K562 (cell line): Measurements from ENCODE around the gene ZNF195. TPM values are rescaled to one million over a fixed set of nuclear protein-coding genes. Genes with fewer than 3 reads are reported as not detected.

Experiments used
- CC2D1A ChIP-seq: fragments of 450-650 bp; IDR thresholded peaks from 2 replicates; pipeline ENCODE4 v1.6.1; 2017; ENCODE audit warnings: mild to moderate bottlenecking
- EHMT2 ChIP-seq: fragments of 450-650 bp; IDR thresholded peaks from 2 replicates; pipeline ENCODE4 v1.6.1; 2018; ENCODE audit warnings: antibody characterized with exemption
- EP400 ChIP-seq: fragments of 450-650 bp; IDR thresholded peaks from 2 replicates; pipeline ENCODE4 v1.6.1; 2017; ENCODE audit warnings: antibody characterized with exemption, mild to moderate bottlenecking, moderate library complexity
- ESRRA ChIP-seq: fragments of 450-650 bp; IDR thresholded peaks from 2 replicates; pipeline ENCODE4 v1.6.1; 2014; ENCODE audit warnings: low read depth, mild to moderate bottlenecking, moderate library complexity, borderline replicate concordance
- REST ChIP-seq, 2 experiments: fragments of 450-650 bp; formaldehyde crosslinking in 1 of 2; IDR thresholded peaks; 2 replicates each; pipeline versions ENCODE4 v1.4.0 to v1.6.1; 2014 to 2020; ENCODE audit warnings: mild to moderate bottlenecking in 2 of 2, borderline replicate concordance in 1 of 2, low read depth in 1 of 2
- SMC3 ChIP-seq: conservative IDR thresholded peaks from 2 replicates; pipeline ENCODE4 v1.6.1; 2011; ENCODE audit warnings: low read depth, low read length, improper control_type of control experiment; ENCODE audit not compliant: insufficient read depth
- SOX6 ChIP-seq: fragments of 450-650 bp; IDR thresholded peaks from 2 replicates; pipeline ENCODE4 v1.6.1; 2014; ENCODE audit warnings: mild to moderate bottlenecking
- TEAD4 ChIP-seq, 2 experiments: sonication (generic) in 1 of 2; formaldehyde crosslinking in 1 of 2; IDR thresholded peaks; 2 replicates each; pipeline versions ENCODE4 v1.6.1 to v1.8.0; 2012 to 2022; ENCODE audit warnings: borderline replicate concordance in 1 of 2, inconsistent platforms in 1 of 2, low read length in 1 of 2, mild to moderate bottlenecking in 1 of 2, missing genetic modification reagents in 1 of 2
- THRA ChIP-seq: fragments of 450-650 bp; IDR thresholded peaks from 2 replicates; pipeline ENCODE4 v1.6.1; 2017; ENCODE audit warnings: mild to moderate bottlenecking, moderate library complexity
- polyA plus RNA-seq, 8 experiments: library from polyadenylated mRNA; depleted of rRNA in 4 of 8; stranded (reverse) in 5 of 8; unstranded in 3 of 8; fragments of >200 nt; fragmentation: Nextera tagmentation in 2 of 8; fragmentation: Illumina TruSeq in 1 of 8; extraction: Ambion mirVana in 2 of 8; extraction: Trizol in 1 of 8; gene quantifications; 2 replicates each; pipeline versions ENCODE4 v1.2.1 to v1.2.3, GENCODE V29; 2011 to 2014; ENCODE audit warnings: inconsistent platforms in 1 of 8, missing spikeins in 1 of 8
- total RNA-seq, 7 experiments: library from RNA; depleted of rRNA in 6 of 7; stranded (reverse); fragments of >200 nt in 6 of 7; fragmentation: Illumina TruSeq in 2 of 7; extraction: Trizol in 2 of 7; gene quantifications; 2 replicates each; pipeline versions ENCODE4 v1.2.1 to v1.2.3, GENCODE V29; 2011 to 2021; ENCODE audit warnings: low replicate concordance in 1 of 7
- TF ChIP-seq, protein P1 (sequence below): fragments of 250-450 bp; sonication (Bioruptor Pico); IDR thresholded peaks from 2 replicates; pipeline ENCODE4 v1.4.0; 2020; ENCODE audit warnings: borderline replicate concordance
- TF ChIP-seq, protein P2 (sequence below): fragments of 250-450 bp; sonication (Bioruptor Pico); IDR thresholded peaks from 2 replicates; pipeline ENCODE4 v1.8.0; 2021; ENCODE audit warnings: mild to moderate bottlenecking, moderate library complexity

The ZNF195 gene
- total and polyA plus RNA-seq, 9 of the 15 experiments (the other 6 are each of a cell fraction or from before 2014, with no cell fraction given) = 42.1 to 75.5 (median 60.4) TPM

DNA sequence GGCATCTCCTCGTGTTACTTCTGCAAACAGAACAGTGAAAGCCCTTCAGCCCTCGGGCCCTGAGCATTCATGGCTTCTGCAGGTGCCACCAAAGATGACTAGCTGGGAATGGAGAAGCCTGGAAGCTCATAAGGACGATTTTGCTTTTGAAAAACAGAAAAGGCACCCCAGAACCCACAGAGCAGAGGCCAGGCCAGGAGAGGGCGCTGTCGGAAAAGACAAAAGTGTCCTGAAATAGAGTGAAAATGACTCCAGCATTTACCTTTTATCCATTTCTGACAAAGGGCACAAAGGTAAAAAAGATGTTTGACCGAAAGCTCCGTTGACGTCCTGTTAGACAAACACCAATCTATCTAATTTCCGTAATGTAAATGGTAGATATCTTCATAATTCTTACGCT is 37.6 kb downstream of the ZNF195 start (continued):
- TF ChIP-seq, protein P1, sequence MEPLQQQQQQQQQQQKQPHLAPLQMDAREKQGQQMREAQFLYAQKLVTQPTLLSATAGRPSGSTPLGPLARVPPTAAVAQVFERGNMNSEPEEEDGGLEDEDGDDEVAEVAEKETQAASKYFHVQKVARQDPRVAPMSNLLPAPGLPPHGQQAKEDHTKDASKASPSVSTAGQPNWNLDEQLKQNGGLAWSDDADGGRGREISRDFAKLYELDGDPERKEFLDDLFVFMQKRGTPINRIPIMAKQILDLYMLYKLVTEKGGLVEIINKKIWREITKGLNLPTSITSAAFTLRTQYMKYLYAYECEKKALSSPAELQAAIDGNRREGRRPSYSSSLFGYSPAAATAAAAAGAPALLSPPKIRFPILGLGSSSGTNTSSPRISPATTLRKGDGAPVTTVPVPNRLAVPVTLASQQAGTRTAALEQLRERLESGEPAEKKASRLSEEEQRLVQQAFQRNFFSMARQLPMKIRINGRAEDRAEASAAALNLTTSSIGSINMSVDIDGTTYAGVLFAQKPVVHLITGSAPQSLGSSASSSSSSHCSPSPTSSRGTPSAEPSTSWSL (CRISPR knock-in tag) = no peak
- no peak for TF ChIP-seq ESRRA
- TF ChIP-seq THRA = no peak
- TF ChIP-seq REST (IDR thresholded peaks at IDR 0.05; ENCODE audit: borderline replicate concordance) = peak; percentile 82
- no peak for TF ChIP-seq REST (CRISPR knock-in tag; IDR thresholded peaks at IDR 0.05; ENCODE audit: low read depth)
- TF ChIP-seq, protein P2, sequence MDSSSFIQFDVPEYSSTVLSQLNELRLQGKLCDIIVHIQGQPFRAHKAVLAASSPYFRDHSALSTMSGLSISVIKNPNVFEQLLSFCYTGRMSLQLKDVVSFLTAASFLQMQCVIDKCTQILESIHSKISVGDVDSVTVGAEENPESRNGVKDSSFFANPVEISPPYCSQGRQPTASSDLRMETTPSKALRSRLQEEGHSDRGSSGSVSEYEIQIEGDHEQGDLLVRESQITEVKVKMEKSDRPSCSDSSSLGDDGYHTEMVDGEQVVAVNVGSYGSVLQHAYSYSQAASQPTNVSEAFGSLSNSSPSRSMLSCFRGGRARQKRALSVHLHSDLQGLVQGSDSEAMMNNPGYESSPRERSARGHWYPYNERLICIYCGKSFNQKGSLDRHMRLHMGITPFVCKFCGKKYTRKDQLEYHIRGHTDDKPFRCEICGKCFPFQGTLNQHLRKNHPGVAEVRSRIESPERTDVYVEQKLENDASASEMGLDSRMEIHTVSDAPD (CRISPR knock-in tag) = no peak
- no peak for TF ChIP-seq SOX6
- peak; percentile 82 for TF ChIP-seq SMC3
- 0 out of 2 replicates have a peak, but pooled peaks have one; percentile 19 for TF ChIP-seq EP400
- TF ChIP-seq CC2D1A = peak; percentile 40; the same call in 1 of the 2 replicates
- TF ChIP-seq EHMT2 = no peak
- peak; percentile 28; the same call in 1 of the 2 replicates for TF ChIP-seq TEAD4 (IDR thresholded peaks at IDR 0.05; ENCODE audit: low read length)
- no peak for TF ChIP-seq TEAD4 (CRISPR knock-in tag; IDR thresholded peaks at IDR 0.05; ENCODE audit: borderline replicate concordance)
